ENCODE data around the gene EXD3. TPM values are rescaled to one million over a fixed set of nuclear protein-coding genes. Genes with fewer than 3 reads are reported as not detected.

Gene EXD3
- total and polyA plus RNA-seq, 2 of the 4 experiments (the other 2 are of a cell fraction) = 1.1 to 7.4 TPM

DNA sequence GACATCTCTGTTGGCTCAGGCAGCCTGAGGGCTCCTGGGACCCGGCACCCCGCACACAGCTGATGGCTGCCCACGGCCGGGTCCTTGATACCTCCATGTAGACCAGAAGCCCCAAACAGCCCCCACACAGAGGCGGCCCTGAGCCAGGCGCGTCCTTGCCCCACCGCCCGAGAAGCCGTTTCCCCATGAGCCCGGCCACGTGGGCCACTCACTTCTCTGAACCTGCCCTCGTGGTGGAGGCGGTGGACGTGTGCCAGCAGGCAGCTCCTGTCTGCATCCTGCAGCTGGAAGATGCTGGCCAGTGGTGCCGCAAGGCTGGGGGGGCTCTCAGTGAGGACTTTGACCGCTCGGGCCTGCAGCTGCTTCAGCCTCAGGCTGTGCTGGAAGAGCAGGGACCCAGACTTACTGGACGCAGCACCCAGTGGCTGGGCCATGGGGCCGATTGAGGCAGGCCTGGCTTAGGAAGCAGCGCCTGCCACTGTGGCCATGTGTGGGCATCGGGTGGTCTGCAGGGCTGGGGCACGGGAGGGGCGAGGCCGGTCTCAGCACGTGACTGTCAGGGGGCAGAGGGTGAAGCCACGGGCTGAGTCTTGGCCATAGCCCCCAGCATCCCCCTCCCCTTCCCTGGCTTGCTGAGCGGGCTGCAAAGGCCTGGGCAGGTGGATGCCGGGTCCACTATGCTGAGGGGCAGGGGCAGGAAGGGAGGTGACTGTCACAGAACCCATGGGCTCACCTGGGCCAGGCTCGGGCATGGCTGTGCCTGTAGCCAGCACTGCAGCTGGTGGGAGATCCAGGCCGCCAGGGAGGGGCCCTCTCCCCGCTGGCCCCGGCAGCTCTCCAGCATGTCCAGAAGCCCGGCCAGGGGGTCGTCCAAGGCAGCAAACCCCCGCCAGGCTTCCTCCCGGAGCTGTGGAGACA lies 50.0 kb downstream of the EXD3 start (continued):
- no peak for TF ChIP-seq FOS (IDR thresholded peaks at IDR 0.05; ENCODE audit: low read depth, low read length)

DNA sequence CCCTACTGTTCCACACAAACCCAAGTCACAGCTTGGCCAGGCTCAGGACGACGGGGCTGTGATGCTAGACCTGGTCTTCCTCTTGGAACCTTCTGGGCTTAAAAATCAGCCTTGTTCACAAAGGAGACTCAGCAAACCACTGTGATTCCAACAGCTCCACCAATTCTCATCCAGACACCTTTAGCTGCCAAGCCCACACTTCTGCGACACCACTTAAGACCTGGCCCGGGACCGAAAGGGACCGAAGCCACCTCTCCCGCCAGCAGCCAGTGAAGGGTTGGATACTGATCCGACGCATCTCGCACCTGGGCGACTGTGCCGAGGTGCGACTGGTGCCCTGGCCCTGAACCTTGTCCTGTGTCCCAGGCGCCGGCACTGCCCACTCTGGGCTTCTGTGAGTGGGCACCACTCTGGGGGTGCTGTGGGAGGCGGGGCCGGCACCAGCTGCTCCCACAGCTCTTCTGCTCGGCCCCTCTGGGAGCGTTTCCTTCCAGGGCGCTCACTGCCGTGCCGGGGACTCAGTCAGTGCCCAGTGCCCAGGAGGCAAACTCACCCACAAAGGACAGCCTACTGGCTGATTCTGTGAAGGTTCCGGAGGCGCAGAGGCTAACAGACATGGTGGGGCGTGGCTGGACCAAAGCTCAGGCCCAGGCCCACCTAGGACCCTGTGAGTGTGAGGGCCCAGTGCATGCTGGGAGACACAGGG lies 50.9 kb downstream of the EXD3 start:
- BruUV-seq (replicated peaks) = no TSS peak
- no peak for ATAC-seq (ENCODE audit: low read depth)

More for the DNA sequence above, 50.9 kb downstream of the EXD3 start:
- Histone ChIP-seq H3K9me3 (ENCODE audit: control insufficient read depth, insufficient read depth, low read length) (peaks cover 2% of the 10 kb centered on the region; the same call in 1 of the 2 replicates), H2BK5ac (ENCODE audit: low read depth, low read length, poor library complexity, severe bottlenecking) (no peak overlapping the region), H2BK20ac (ENCODE audit: low read depth, low read length) (no peak overlapping the region), H3K4me1 (ENCODE audit: control insufficient read depth, insufficient read depth, low read length) (peaks cover 2% of the 10 kb centered on the region; the same call in 1 of the 2 replicates), H3K56ac (ENCODE audit: extremely low read depth, insufficient read depth, low read length) (no peak overlapping the region), H3K18ac (ENCODE audit: low read depth, low read length) (no peak overlapping the region), H4K91ac (ENCODE audit: insufficient read depth, low read depth, low read length) (no peak overlapping the region), H3K36me3 (ENCODE audit: control insufficient read depth, insufficient read depth, low read length) (peaks cover 3% of the 10 kb centered on the region; the same call in 1 of the 2 replicates), H2AK9ac (replicated peaks; ENCODE audit: low read depth, low read length, poor library complexity) (no peak overlapping the region), H3K14ac (replicated peaks; ENCODE audit: low read depth, low read length) (no peak overlapping the region), H3K9me1 (ENCODE audit: insufficient read depth, low read length) (no peaks in the 10 kb centered on the region), H2BK120ac (ENCODE audit: low read depth, low read length) (no peak overlapping the region), H3K79me1 (ENCODE audit: low read depth in 1 of 2, low read length in 2 of 2) (no peaks in the 10 kb centered on the region), H3K23ac (ENCODE audit: low read depth, low read length) (no peak overlapping the region), H4K5ac (ENCODE audit: low read depth, low read length) (no peak overlapping the region), H3K9ac (ENCODE audit: low read depth, low read length) (no peak overlapping the region), H4K20me1 (ENCODE audit: insufficient read depth, low read length) (no peaks in the 10 kb centered on the region), H3K4ac (ENCODE audit: low read depth, low read length) (no peak overlapping the region), H3K27me3 (ENCODE audit: control insufficient read depth, insufficient read depth, low read length) (no peaks in the 10 kb centered on the region), H2BK15ac (ENCODE audit: low read depth, low read length) (no peak overlapping the region), H4K8ac (ENCODE audit: low read depth in 2 of 2, low read length in 2 of 2) (no peak overlapping the region), H2AK5ac (ENCODE audit: low read depth, low read length) (no peak overlapping the region), H3K4me2 (ENCODE audit: low read depth, low read length) (no peak overlapping the region), H2AFZ (replicated peaks; ENCODE audit: low read length, poor library complexity) (no peak overlapping the region), H3K27ac (ENCODE audit: insufficient read depth, low read length) (no peak overlapping the region), H3K4me3 (ENCODE audit: insufficient read depth, low read depth, low read length) (no peak overlapping the region)
- 100% methylated on average over 2 of the region's 25 CpGs; no CpG with 5 or more reads in 1 of the 2 experiments for WGBS, 2 experiments (ENCODE audit: extremely low coverage in 2 of 2, insufficient read length in 1 of 2)
- POLR2A ChIA-PET (ENCODE audit: unreplicated experiment) = no interaction called here
- TF ChIP-seq MAFK (IDR thresholded peaks at IDR 0.05; ENCODE audit: low read depth, low read length) (no peak), CEBPB (IDR thresholded peaks at IDR 0.05; ENCODE audit: low read depth, low read length) (no peak), MAZ (IDR thresholded peaks at IDR 0.05; ENCODE audit: borderline replicate concordance, low read depth, low read length) (no peak), NFE2L2 (IDR thresholded peaks at IDR 0.05; ENCODE audit: low read depth, low read length) (no peak), SMC3 (IDR thresholded peaks at IDR 0.05; ENCODE audit: low read depth, low read length) (no peak), CHD1 (IDR thresholded peaks at IDR 0.05; ENCODE audit: low read depth, low read length) (no peak), RFX5 (IDR thresholded peaks at IDR 0.05; ENCODE audit: low read depth, low read length) (no peak), FOS (IDR thresholded peaks at IDR 0.05; ENCODE audit: low read depth, low read length) (no peak), MXI1 (IDR thresholded peaks at IDR 0.05; ENCODE audit: borderline replicate concordance, low read depth, low read length) (no peak)
- TF ChIP-seq, protein P1, sequence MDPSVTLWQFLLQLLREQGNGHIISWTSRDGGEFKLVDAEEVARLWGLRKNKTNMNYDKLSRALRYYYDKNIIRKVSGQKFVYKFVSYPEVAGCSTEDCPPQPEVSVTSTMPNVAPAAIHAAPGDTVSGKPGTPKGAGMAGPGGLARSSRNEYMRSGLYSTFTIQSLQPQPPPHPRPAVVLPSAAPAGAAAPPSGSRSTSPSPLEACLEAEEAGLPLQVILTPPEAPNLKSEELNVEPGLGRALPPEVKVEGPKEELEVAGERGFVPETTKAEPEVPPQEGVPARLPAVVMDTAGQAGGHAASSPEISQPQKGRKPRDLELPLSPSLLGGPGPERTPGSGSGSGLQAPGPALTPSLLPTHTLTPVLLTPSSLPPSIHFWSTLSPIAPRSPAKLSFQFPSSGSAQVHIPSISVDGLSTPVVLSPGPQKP (IDR thresholded peaks at IDR 0.05; ENCODE audit: borderline replicate concordance, low read depth, low read length) = no peak
- intact Hi-C loops (cut with micrococcal nuclease) = no loop called here
- no peak for DNase-seq
- in situ Hi-C loops (cut with MboI; ENCODE audit: low sequenced_read_pairs) = no loop called here
- dilution Hi-C loops (cut with HindIII; ENCODE audit: low sequenced_read_pairs, unreplicated experiment) = no loop called here
- CTCF ChIA-PET = no interaction called here

Measured in IMR-90 (cell line).